ENCODE results near the gene DPCD. TPM values are rescaled to one million over a fixed set of nuclear protein-coding genes. Genes with fewer than 3 reads are reported as not detected.

The DPCD gene
- total and polyA plus RNA-seq, 2 donors: 13.9 to 21.9 TPM

GRCh38 chr10:101572126-101572525 is 16.0 kb upstream of the DPCD start:
- Histone ChIP-seq H3K27ac (ENCODE audit: low read depth) (no peak overlapping the region), H3K4me3 (ENCODE audit: low read depth, low read length) (no peak overlapping the region), H3K4me1 (ENCODE audit: insufficient read depth) (no peaks in the 10 kb centered on the region), H3K36me3 (ENCODE audit: insufficient read depth) (no peaks in the 10 kb centered on the region)
- no peak for DNase-seq (ENCODE audit: extremely low spot score)
- 87% methylated on average over 7 of the region's 7 CpGs for WGBS

GRCh38 chr10:101572785-101573184 is 15.3 kb upstream of the DPCD start:
- Histone ChIP-seq H3K36me3 (ENCODE audit: insufficient read depth) (no peaks in the 10 kb centered on the region), H3K4me1 (ENCODE audit: insufficient read depth) (no peaks in the 10 kb centered on the region), H3K4me3 (ENCODE audit: low read depth, low read length) (no peak overlapping the region), H3K27ac (ENCODE audit: low read depth) (no peak overlapping the region)
- no peak for DNase-seq (ENCODE audit: extremely low spot score)
- 93% methylated on average over 2 of the region's 2 CpGs for WGBS

- WGBS: 77% methylated on average over 25 of the region's 25 CpGs
- no peaks in the 10 kb centered on the region for H3K36me3 ChIP-seq (ENCODE audit: insufficient read depth)
- DNase-seq (ENCODE audit: extremely low spot score): no peak
- no peak overlapping the region for H3K27ac ChIP-seq (ENCODE audit: low read depth)
- no peaks in the 10 kb centered on the region for H3K4me1 ChIP-seq (ENCODE audit: insufficient read depth)
- H3K4me3 ChIP-seq (ENCODE audit: low read depth, low read length): no peak overlapping the region
Measured at GRCh38 chr10:101573885-101574753, 14.0 kb upstream of the DPCD start.

- Histone ChIP-seq H3K36me3 (ENCODE audit: insufficient read depth) (peaks cover 5% of the 10 kb centered on the region), H3K4me1 (ENCODE audit: insufficient read depth) (no peaks in the 10 kb centered on the region), H3K27ac (ENCODE audit: low read depth) (no peak overlapping the region), H3K4me3 (ENCODE audit: low read depth, low read length) (no peak overlapping the region)
- WGBS: 84% methylated on average over 3 of the region's 3 CpGs
- DNase-seq (ENCODE audit: extremely low spot score): no peak
Measured at GRCh38 chr10:101575091-101575490, 13.0 kb upstream of the DPCD start.

- DNase-seq (ENCODE audit: extremely low spot score): no peak
- Histone ChIP-seq H3K27ac (ENCODE audit: low read depth) (no peak overlapping the region), H3K36me3 (ENCODE audit: insufficient read depth) (peaks cover 5% of the 10 kb centered on the region), H3K4me1 (ENCODE audit: insufficient read depth) (no peaks in the 10 kb centered on the region), H3K4me3 (ENCODE audit: low read depth, low read length) (no peak overlapping the region)
- WGBS: 87% methylated on average over 7 of the region's 7 CpGs
Measured at GRCh38 chr10:101575580-101576210, 12.4 kb upstream of the DPCD start.

GRCh38 chr10:101576211-101576863 is 11.8 kb upstream of the DPCD start:
- WGBS: 85% methylated on average over 7 of the region's 7 CpGs
- Histone ChIP-seq H3K36me3 (ENCODE audit: insufficient read depth) (peaks cover 5% of the 10 kb centered on the region), H3K4me3 (ENCODE audit: low read depth, low read length) (no peak overlapping the region), H3K4me1 (ENCODE audit: insufficient read depth) (no peaks in the 10 kb centered on the region), H3K27ac (ENCODE audit: low read depth) (no peak overlapping the region)
- no peak for DNase-seq (ENCODE audit: extremely low spot score)

- Histone ChIP-seq H3K4me3 (ENCODE audit: low read depth, low read length) (no peak overlapping the region), H3K36me3 (ENCODE audit: insufficient read depth) (peaks cover 5% of the 10 kb centered on the region), H3K4me1 (ENCODE audit: insufficient read depth) (no peaks in the 10 kb centered on the region), H3K27ac (ENCODE audit: low read depth) (no peak overlapping the region)
- 89% methylated on average over 7 of the region's 7 CpGs for WGBS
- no peak for DNase-seq (ENCODE audit: extremely low spot score)
Measured at GRCh38 chr10:101577121-101577871, 10.8 kb upstream of the DPCD start.

GRCh38 chr10:101578192-101578591 is 9.9 kb upstream of the DPCD start:
- DNase-seq (ENCODE audit: extremely low spot score): no peak
- Histone ChIP-seq H3K4me1 (ENCODE audit: insufficient read depth) (no peaks in the 10 kb centered on the region), H3K4me3 (ENCODE audit: low read depth, low read length) (no peak overlapping the region), H3K36me3 (ENCODE audit: insufficient read depth) (peaks cover 5% of the 10 kb centered on the region), H3K27ac (ENCODE audit: low read depth) (no peak overlapping the region)
- WGBS: 88% methylated on average over 5 of the region's 5 CpGs

GRCh38 chr10:101578803-101579515 is 9.2 kb upstream of the DPCD start:
- Histone ChIP-seq H3K36me3 (ENCODE audit: insufficient read depth) (peaks cover 5% of the 10 kb centered on the region), H3K4me3 (ENCODE audit: low read depth, low read length) (no peak overlapping the region), H3K27ac (ENCODE audit: low read depth) (no peak overlapping the region), H3K4me1 (ENCODE audit: insufficient read depth) (no peaks in the 10 kb centered on the region)
- DNase-seq (ENCODE audit: extremely low spot score): no peak
- WGBS: 90% methylated on average over 13 of the region's 13 CpGs

GRCh38 chr10:101579516-101579870 is 8.6 kb upstream of the DPCD start:
- Histone ChIP-seq H3K4me1 (ENCODE audit: insufficient read depth) (no peaks in the 10 kb centered on the region), H3K36me3 (ENCODE audit: insufficient read depth) (peaks cover 5% of the 10 kb centered on the region), H3K27ac (ENCODE audit: low read depth) (no peak overlapping the region), H3K4me3 (ENCODE audit: low read depth, low read length) (no peak overlapping the region)
- no peak for DNase-seq (ENCODE audit: extremely low spot score)
- 97% methylated on average over 12 of the region's 12 CpGs for WGBS

- Histone ChIP-seq H3K36me3 (ENCODE audit: insufficient read depth) (peaks cover 5% of the 10 kb centered on the region), H3K4me1 (ENCODE audit: insufficient read depth) (no peaks in the 10 kb centered on the region), H3K27ac (ENCODE audit: low read depth) (no peak overlapping the region), H3K4me3 (ENCODE audit: low read depth, low read length) (no peak overlapping the region)
- 81% methylated on average over 10 of the region's 10 CpGs for WGBS
- no peak for DNase-seq (ENCODE audit: extremely low spot score)
Measured at GRCh38 chr10:101580486-101581399, 7.4 kb upstream of the DPCD start.

GRCh38 chr10:101585841-101586240 is 2.3 kb upstream of the DPCD start:
- no peaks in the 10 kb centered on the region for H3K36me3 ChIP-seq (ENCODE audit: insufficient read depth)
- no peak for DNase-seq (ENCODE audit: extremely low spot score)
- H3K27ac ChIP-seq (ENCODE audit: low read depth): no peak overlapping the region
- H3K4me1 ChIP-seq (ENCODE audit: insufficient read depth): no peaks in the 10 kb centered on the region
- no peak overlapping the region for H3K4me3 ChIP-seq (ENCODE audit: low read depth, low read length)
- WGBS: 95% methylated on average over 9 of the region's 9 CpGs
